HG03342 (cell line): ENCODE results near the gene CACNA1F.

Experiments used
- ATAC-seq: cut with Tn5 transposase; IDR thresholded peaks from one replicate; pipeline ENCODE4 v1.9.1; 2021; ENCODE audit warnings: mild to moderate bottlenecking, moderate library complexity; ENCODE audit not compliant: unreplicated experiment

Gene CACNA1F

GRCh38 chrX:49233176-49233575 is at the start of gene CACNA1F:
CACNA1F (minus strand) TSS chrX:49233340; CDS start chrX:49233309, 31 bp downstream.
- ATAC-seq, result no peak

- no peak for ATAC-seq
Observed at GRCh38 chrX:49282647-49283011, 49.5 kb upstream of the CACNA1F start.

GRCh38 chrX:49278081-49278480 is 44.9 kb upstream of the CACNA1F start:
- ATAC-seq, result no peak

GRCh38 chrX:49277535-49277830 is 44.3 kb upstream of the CACNA1F start:
- ATAC-seq, result no peak

- ATAC-seq, result no peak
Observed at GRCh38 chrX:49276671-49277534, 43.8 kb upstream of the CACNA1F start.

GRCh38 chrX:49276207-49276606 is 43.1 kb upstream of the CACNA1F start:
- ATAC-seq, result no peak

GRCh38 chrX:49273181-49273727 is 40.1 kb upstream of the CACNA1F start:
- no peak for ATAC-seq

- no peak for ATAC-seq
Observed at GRCh38 chrX:49272421-49272820, 39.3 kb upstream of the CACNA1F start.

- ATAC-seq, result no peak
Observed at GRCh38 chrX:49271341-49271740, 38.2 kb upstream of the CACNA1F start.

GRCh38 chrX:49270249-49270921 is 37.2 kb upstream of the CACNA1F start:
- ATAC-seq, result no peak

GRCh38 chrX:49269767-49270248 is 36.7 kb upstream of the CACNA1F start, which contains the start of gene PPP1R3F:
PPP1R3F (plus strand) TSS chrX:49269793; CDS start chrX:49269870, 77 bp downstream.
- ATAC-seq, result peak; percentile 19

GRCh38 chrX:49269010-49269766 is 36.0 kb upstream of the CACNA1F start:
- ATAC-seq, result peak; percentile 85

GRCh38 chrX:49268702-49269009 is 35.5 kb upstream of the CACNA1F start:
- no peak for ATAC-seq

GRCh38 chrX:49266523-49267445 is 33.6 kb upstream of the CACNA1F start:
- no peak for ATAC-seq

GRCh38 chrX:49264460-49264859 is 31.3 kb upstream of the CACNA1F start, which contains the start of gene FOXP3:
FOXP3 (minus strand) TSS chrX:49264710; CDS start chrX:49258505, 6,205 bp downstream.
- ATAC-seq, result no peak

GRCh38 chrX:49263631-49264030 is 30.5 kb upstream of the CACNA1F start:
- no peak for ATAC-seq

GRCh38 chrX:49262603-49263002 is 29.5 kb upstream of the CACNA1F start:
- ATAC-seq, result no peak

GRCh38 chrX:49260221-49260985 is 27.3 kb upstream of the CACNA1F start:
- ATAC-seq, result no peak

- no peak for ATAC-seq
Observed at GRCh38 chrX:49258749-49259124, 25.6 kb upstream of the CACNA1F start.
